Measurements from ENCODE around the gene MRPL53. TPM values are rescaled to one million over a fixed set of nuclear protein-coding genes. Genes with fewer than 3 reads are reported as not detected.

The MRPL53 gene
- total and polyA plus RNA-seq, 2 of the 13 experiments (the other 11 are each of a cell fraction or from before 2014, with no cell fraction given): 34.3 to 51.9 TPM

- TF ChIP-seq EEA1 (CRISPR knock-in tag; IDR thresholded peaks at IDR 0.05; ENCODE audit: borderline replicate concordance) (no peak), IKZF4 (CRISPR knock-in tag; IDR thresholded peaks at IDR 0.05; ENCODE audit: borderline replicate concordance, low read depth, not compliant biosample characterization) (no peak), MIER2 (CRISPR knock-in tag; IDR thresholded peaks at IDR 0.05) (no peak), GATAD1 (CRISPR knock-in tag; IDR thresholded peaks at IDR 0.05) (peak; percentile 21; the same call in 1 of the 2 replicates), ZNF33B (CRISPR knock-in tag; IDR thresholded peaks at IDR 0.05) (no peak), TBL1XR1 (IDR thresholded peaks at IDR 0.05; ENCODE audit: borderline replicate concordance, low read length, partially characterized antibody) (no peak), ZBTB20 (CRISPR knock-in tag; IDR thresholded peaks at IDR 0.05; ENCODE audit: borderline replicate concordance, low read depth) (no peak), SETDB1 (CRISPR knock-in tag; IDR thresholded peaks at IDR 0.05; ENCODE audit: borderline replicate concordance) (no peak), FOXM1 (CRISPR knock-in tag; IDR thresholded peaks at IDR 0.05) (no peak), SIX1 (CRISPR knock-in tag; IDR thresholded peaks at IDR 0.05; ENCODE audit: borderline replicate concordance) (peak; percentile 39; the same call in 1 of the 2 replicates), ZNF572 (CRISPR knock-in tag; IDR thresholded peaks at IDR 0.05) (no peak), HNF1B (CRISPR knock-in tag; IDR thresholded peaks at IDR 0.05) (peak; percentile 93), ZNF713 (CRISPR knock-in tag; IDR thresholded peaks at IDR 0.05) (no peak), TEAD3 (CRISPR knock-in tag; optimal IDR thresholded peaks at IDR 0.05; ENCODE audit: borderline replicate concordance) (peak; percentile 83), TBX2 (CRISPR knock-in tag; IDR thresholded peaks at IDR 0.05; ENCODE audit: borderline replicate concordance) (peak; percentile 48; the same call in 1 of the 2 replicates), ZNF260 (CRISPR knock-in tag; IDR thresholded peaks at IDR 0.05; ENCODE audit: borderline replicate concordance, low read depth) (no peak), ZNF629 (CRISPR knock-in tag; conservative IDR thresholded peaks at IDR 0.05) (no peak), NCOA2 (CRISPR knock-in tag; IDR thresholded peaks at IDR 0.05) (peak; percentile 59; the same call in 1 of the 2 replicates), ZSCAN31 (CRISPR knock-in tag; IDR thresholded peaks at IDR 0.05; ENCODE audit: low read depth) (peak; percentile 47; the same call in 1 of the 2 replicates), ARNTL (CRISPR knock-in tag; IDR thresholded peaks at IDR 0.05) (no peak; the same call in 1 of the 2 replicates), SAFB2 (CRISPR knock-in tag; IDR thresholded peaks at IDR 0.05; ENCODE audit: borderline replicate concordance, low read depth) (no peak), CAMTA2 (CRISPR knock-in tag; IDR thresholded peaks at IDR 0.05; ENCODE audit: borderline replicate concordance) (no peak), KDM1A (CRISPR knock-in tag; IDR thresholded peaks at IDR 0.05) (no peak), HNRNPH1 (optimal IDR thresholded peaks at IDR 0.05; ENCODE audit: low read depth, low read length) (no peak), ZNF816 (CRISPR knock-in tag; IDR thresholded peaks at IDR 0.05; ENCODE audit: borderline replicate concordance) (no peak), SOX5 (CRISPR knock-in tag; IDR thresholded peaks at IDR 0.05; ENCODE audit: borderline replicate concordance) (peak; percentile 44; the same call in 1 of the 2 replicates), ZBTB10 (CRISPR knock-in tag; IDR thresholded peaks at IDR 0.05; ENCODE audit: borderline replicate concordance) (no peak), ZNF644 (CRISPR knock-in tag; IDR thresholded peaks at IDR 0.05; ENCODE audit: low read depth) (peak; percentile 84)
Observed at GRCh38 chr2:74447230-74447999, 25.1 kb downstream of the MRPL53 start (continued).

All from HepG2 (cell line).